AG20443 (cell line): ENCODE data around the gene NYNRIN.
A peak's percentile ranks its signal among the peaks of the same experiment; 100 is the strongest.

Source experiments
- DNase-seq: peaks from one replicate; pipeline ENCODE4 v3.0.0; 2012; ENCODE audit warnings: low spot score, mixed read lengths

Gene NYNRIN

GRCh38 chr14:24392325-24393091 is 6.3 kb upstream of the NYNRIN start:
- DNase-seq, result no peak

GRCh38 chr14:24394275-24394674 is 4.5 kb upstream of the NYNRIN start:
- DNase-seq, result no peak

- no peak for DNase-seq
Observed at GRCh38 chr14:24395609-24396582, 2.9 kb upstream of the NYNRIN start.

- DNase-seq, result no peak
Observed at GRCh38 chr14:24397639-24398292, 1.0 kb upstream of the NYNRIN start.

- DNase-seq, result no peak
Observed at GRCh38 chr14:24398293-24398652, 530 bp upstream of the NYNRIN start.

GRCh38 chr14:24399447-24399822 is 632 bp downstream of the NYNRIN start:
- DNase-seq, result no peak

- DNase-seq, result no peak
Observed at GRCh38 chr14:24399999-24400718, 1.4 kb downstream of the NYNRIN start.

- DNase-seq, result no peak
Observed at GRCh38 chr14:24401810-24402702, 3.3 kb downstream of the NYNRIN start.

GRCh38 chr14:24403294-24403998 is 4.6 kb downstream of the NYNRIN start:
- DNase-seq, result peak; percentile 43

- DNase-seq, result no peak
Observed at GRCh38 chr14:24404814-24405213, 6.0 kb downstream of the NYNRIN start.

GRCh38 chr14:24406416-24406815 is 7.6 kb downstream of the NYNRIN start:
- no peak for DNase-seq

- no peak for DNase-seq
Observed at GRCh38 chr14:24407608-24408325, 9.0 kb downstream of the NYNRIN start.

GRCh38 chr14:24408764-24409163 is 10.0 kb downstream of the NYNRIN start:
- no peak for DNase-seq

GRCh38 chr14:24409192-24409591 is 10.4 kb downstream of the NYNRIN start:
- no peak for DNase-seq

GRCh38 chr14:24409956-24410355 is 11.2 kb downstream of the NYNRIN start:
- no peak for DNase-seq

- DNase-seq, result peak; percentile 76
Observed at GRCh38 chr14:24411443-24412389, 12.9 kb downstream of the NYNRIN start.

- no peak for DNase-seq
Observed at GRCh38 chr14:24414077-24414476, 15.3 kb downstream of the NYNRIN start.

GRCh38 chr14:24414732-24415420 is 16.1 kb downstream of the NYNRIN start:
- DNase-seq, result no peak
